ENCODE results near the gene POLR1C.

The POLR1C gene

GRCh38 chr6:43499028-43499815 lies 17.7 kb upstream of the POLR1C start:
- Histone ChIP-seq H3K9ac (no peak overlapping the region), H2AFZ (no peak overlapping the region), H3K4me2 (ENCODE audit: low read length) (no peak overlapping the region), H3K4me1 (peaks cover 2% of the 10 kb centered on the region), H3K4me3 (ENCODE audit: low read depth, low read length) (no peak overlapping the region), H3K36me3 (ENCODE audit: control insufficient read depth, insufficient read depth, low read length) (no peaks in the 10 kb centered on the region), H3K79me2 (peaks cover 2% of the 10 kb centered on the region), H3K27me3 (ENCODE audit: control insufficient read depth, insufficient read depth, low read length) (no peaks in the 10 kb centered on the region), H3K27ac (no peak overlapping the region), H3K9me3 (ENCODE audit: control insufficient read depth, low read length) (no peaks in the 10 kb centered on the region)
- no peak for TF ChIP-seq CTCF (IDR thresholded peaks at IDR 0.05)

- Histone ChIP-seq H3K36me3 (ENCODE audit: control insufficient read depth, insufficient read depth, low read length) (no peaks in the 10 kb centered on the region), H2AFZ (no peak overlapping the region), H3K27ac (no peak overlapping the region), H3K4me3 (ENCODE audit: low read depth, low read length) (no peak overlapping the region), H3K4me2 (ENCODE audit: low read length) (no peak overlapping the region), H3K9ac (no peak overlapping the region), H3K4me1 (peaks cover 2% of the 10 kb centered on the region), H3K9me3 (ENCODE audit: control insufficient read depth, low read length) (no peaks in the 10 kb centered on the region), H3K27me3 (ENCODE audit: control insufficient read depth, insufficient read depth, low read length) (no peaks in the 10 kb centered on the region), H3K79me2 (no peaks in the 10 kb centered on the region)
- TF ChIP-seq CTCF (IDR thresholded peaks at IDR 0.05): no peak
Observed at GRCh38 chr6:43500921-43501320, 16.0 kb upstream of the POLR1C start.

- Histone ChIP-seq H3K9me3 (ENCODE audit: control insufficient read depth, low read length) (no peaks in the 10 kb centered on the region), H2AFZ (no peak overlapping the region), H3K36me3 (ENCODE audit: control insufficient read depth, insufficient read depth, low read length) (no peaks in the 10 kb centered on the region), H3K4me2 (ENCODE audit: low read length) (no peak overlapping the region), H3K27me3 (ENCODE audit: control insufficient read depth, insufficient read depth, low read length) (no peaks in the 10 kb centered on the region), H3K4me1 (no peaks in the 10 kb centered on the region), H3K9ac (no peak overlapping the region), H3K79me2 (no peaks in the 10 kb centered on the region), H3K27ac (no peak overlapping the region), H3K4me3 (ENCODE audit: low read depth, low read length) (no peak overlapping the region)
- no peak for TF ChIP-seq CTCF (IDR thresholded peaks at IDR 0.05)
Observed at GRCh38 chr6:43502666-43503065, 14.2 kb upstream of the POLR1C start.

GRCh38 chr6:43503443-43503842 lies 13.4 kb upstream of the POLR1C start:
- no peak for TF ChIP-seq CTCF (IDR thresholded peaks at IDR 0.05)
- H3K4me2 ChIP-seq (ENCODE audit: low read length): no peak overlapping the region
- no peaks in the 10 kb centered on the region for H3K9me3 ChIP-seq (ENCODE audit: control insufficient read depth, low read length)
- H3K4me3 ChIP-seq (ENCODE audit: low read depth, low read length): no peak overlapping the region
- H3K4me1 ChIP-seq: no peaks in the 10 kb centered on the region
- H3K79me2 ChIP-seq: no peaks in the 10 kb centered on the region
- H3K36me3 ChIP-seq (ENCODE audit: control insufficient read depth, insufficient read depth, low read length): no peaks in the 10 kb centered on the region
- H3K27me3 ChIP-seq (ENCODE audit: control insufficient read depth, insufficient read depth, low read length): no peaks in the 10 kb centered on the region
- no peak overlapping the region for H3K27ac ChIP-seq
- H3K9ac ChIP-seq: no peak overlapping the region
- H2AFZ ChIP-seq: no peak overlapping the region

Measured in parathyroid adenoma (tissue), 2 donors.